ENCODE data around the gene MAMLD1.

GRCh38 chrX:150436195-150436594 lies 73.1 kb downstream of the MAMLD1 start:
- no peak for TF ChIP-seq CTCF (IDR thresholded peaks at IDR 0.05; ENCODE audit: insufficient read depth, low read length, poor library complexity, severe bottlenecking)
- no peak for TF ChIP-seq EZH2phosphoT487 (conservative IDR thresholded peaks at IDR 0.05; ENCODE audit: low read length)

All from SU-DHL-6 (cell line).